WTC11 (cell line): ENCODE data around the gene SLA2. TPM values are rescaled to one million over a fixed set of nuclear protein-coding genes. Genes with fewer than 3 reads are reported as not detected.

Experiments used
- ATAC-seq: fragments of 200-7000 bp; cut with Tn5 transposase; 2 replicates; pipeline ENCODE4 v1.10.0; 2021; ENCODE audit warnings: mild to moderate bottlenecking, moderate library complexity
- CTCF ChIA-PET: fragments of 300-600 bp; sonication (Branson Sonifier 250); formaldehyde crosslinking; loops from one replicate; lab custom pipeline; 2021; ENCODE audit warnings: antibody characterized with exemption; lab: Charles Lee
- POLR2A ChIA-PET: fragments of 350-600 bp; sonication (Branson Sonifier 250); formaldehyde crosslinking; loops from one replicate; lab custom pipeline; 2021; ENCODE audit warnings: antibody characterized with exemption; lab: Charles Lee
- DNase-seq: peaks from one replicate; pipeline ENCODE4 v3.0.0; 2021; ENCODE audit warnings: low spot score
- H3K27ac Mint-ChIP-seq: 2 replicates; pipeline ENCODE4 v1.8.0; 2021; ENCODE audit warnings: mixed read lengths
- H3K27me3 Mint-ChIP-seq: 2 replicates; pipeline ENCODE4 v1.8.0; 2021; ENCODE audit warnings: low read depth, mild to moderate bottlenecking, moderate library complexity, mixed read lengths
- H3K36me3 Mint-ChIP-seq: 2 replicates; pipeline ENCODE4 v1.8.0; 2021; ENCODE audit warnings: mixed read lengths
- H3K4me1 Mint-ChIP-seq: 2 replicates; pipeline ENCODE4 v1.8.0; 2022; ENCODE audit warnings: mixed read lengths
- H3K4me3 Mint-ChIP-seq: 2 replicates; pipeline ENCODE4 v1.8.0; 2021; ENCODE audit warnings: mild to moderate bottlenecking, moderate library complexity, mixed read lengths
- H3K9me3 Mint-ChIP-seq: 2 replicates; pipeline ENCODE4 v1.8.0; 2021; ENCODE audit warnings: mixed read lengths
- CBFB ChIP-seq: sonication (generic); formaldehyde crosslinking; IDR thresholded peaks from 2 replicates; pipeline ENCODE4 v1.8.1; 2022; ENCODE audit warnings: mild to moderate bottlenecking, low read depth, missing genetic modification reagents
- CREB1 ChIP-seq: sonication (generic); formaldehyde crosslinking; IDR thresholded peaks from 2 replicates; pipeline ENCODE4 v1.8.0; 2023; ENCODE audit warnings: mild to moderate bottlenecking, missing genetic modification reagents
- CREM ChIP-seq: sonication (generic); formaldehyde crosslinking; IDR thresholded peaks from 2 replicates; pipeline ENCODE4 v1.8.1; 2022; ENCODE audit warnings: mild to moderate bottlenecking, missing genetic modification reagents, moderate library complexity
- EMX1 ChIP-seq: fragments of 250-450 bp; sonication (Bioruptor Pico); IDR thresholded peaks from 2 replicates; pipeline ENCODE4 v1.8.0; 2021; ENCODE audit warnings: mild to moderate bottlenecking
- ESRRA ChIP-seq: sonication (generic); formaldehyde crosslinking; IDR thresholded peaks from 2 replicates; pipeline ENCODE4 v1.8.1; 2022; ENCODE audit warnings: mild to moderate bottlenecking, missing genetic modification reagents, borderline replicate concordance
- ETV6 ChIP-seq: sonication (generic); formaldehyde crosslinking; IDR thresholded peaks from 2 replicates; pipeline ENCODE4 v1.8.1; 2022; ENCODE audit warnings: mild to moderate bottlenecking, missing genetic modification reagents
- FOXJ3 ChIP-seq: sonication (generic); formaldehyde crosslinking; IDR thresholded peaks from 2 replicates; pipeline ENCODE4 v1.9.0; 2021; ENCODE audit warnings: missing genetic modification reagents, mild to moderate bottlenecking, borderline replicate concordance
- FOXK1 ChIP-seq: sonication (generic); formaldehyde crosslinking; IDR thresholded peaks from 2 replicates; pipeline ENCODE4 v1.8.0; 2022; ENCODE audit warnings: mild to moderate bottlenecking, moderate library complexity, missing genetic modification reagents
- FOXP1 ChIP-seq: sonication (generic); formaldehyde crosslinking; IDR thresholded peaks from 2 replicates; pipeline ENCODE4 v1.8.0; 2022; ENCODE audit warnings: missing genetic modification reagents, mild to moderate bottlenecking, moderate library complexity, borderline replicate concordance
- GABPB1 ChIP-seq: sonication (generic); formaldehyde crosslinking; IDR thresholded peaks from 2 replicates; pipeline ENCODE4 v1.8.1; 2023; ENCODE audit warnings: mild to moderate bottlenecking, missing genetic modification reagents
- HMGA2 ChIP-seq: fragments of 250-450 bp; sonication (Bioruptor Pico); IDR thresholded peaks from 2 replicates; pipeline ENCODE4 v1.4.0; 2021; ENCODE audit warnings: mild to moderate bottlenecking, moderate library complexity
- JUN ChIP-seq: sonication (generic); formaldehyde crosslinking; IDR thresholded peaks from 2 replicates; pipeline ENCODE4 v1.8.0; 2023; ENCODE audit warnings: mild to moderate bottlenecking, missing genetic modification reagents
- KAT7 ChIP-seq: sonication (generic); formaldehyde crosslinking; IDR thresholded peaks from 2 replicates; pipeline ENCODE4 v1.8.1; 2023; ENCODE audit warnings: missing genetic modification reagents, mild to moderate bottlenecking, borderline replicate concordance
- MYBL2 ChIP-seq: sonication (generic); formaldehyde crosslinking; IDR thresholded peaks from 2 replicates; pipeline ENCODE4 v1.8.1; 2023; ENCODE audit warnings: mild to moderate bottlenecking, moderate library complexity, missing genetic modification reagents
- NFYB ChIP-seq: sonication (generic); formaldehyde crosslinking; conservative IDR thresholded peaks from 2 replicates; pipeline ENCODE4 v1.8.0; 2022; ENCODE audit warnings: low read depth, missing genetic modification reagents
- NR2C2 ChIP-seq: sonication (generic); formaldehyde crosslinking; IDR thresholded peaks from 2 replicates; pipeline ENCODE4 v1.8.0; 2022; ENCODE audit warnings: mild to moderate bottlenecking, missing genetic modification reagents
- PRRX2 ChIP-seq: fragments of 250-450 bp; sonication (Bioruptor Pico); IDR thresholded peaks from 2 replicates; pipeline ENCODE4 v1.8.0; 2021; ENCODE audit warnings: mild to moderate bottlenecking
- TEAD4 ChIP-seq: sonication (generic); formaldehyde crosslinking; IDR thresholded peaks from 2 replicates; pipeline ENCODE4 v1.8.0; 2022; ENCODE audit warnings: mild to moderate bottlenecking, missing genetic modification reagents
- ZBTB21 ChIP-seq: sonication (generic); formaldehyde crosslinking; IDR thresholded peaks from 2 replicates; pipeline ENCODE4 v1.8.1; 2023; ENCODE audit warnings: mild to moderate bottlenecking, missing genetic modification reagents, borderline replicate concordance
- ZNF121 ChIP-seq: sonication (generic); formaldehyde crosslinking; IDR thresholded peaks from 2 replicates; pipeline ENCODE4 v1.8.0; 2023; ENCODE audit warnings: missing genetic modification reagents
- ZNF317 ChIP-seq: sonication (generic); formaldehyde crosslinking; IDR thresholded peaks from 2 replicates; pipeline ENCODE4 v1.8.1; 2023; ENCODE audit warnings: low read depth, mild to moderate bottlenecking, moderate library complexity, missing genetic modification reagents, borderline replicate concordance
- ZNF423 ChIP-seq: fragments of 250-450 bp; sonication (Bioruptor Pico); IDR thresholded peaks from 2 replicates; pipeline ENCODE4 v2.1.2; 2022; ENCODE audit warnings: mild to moderate bottlenecking, moderate library complexity
- ZNF671 ChIP-seq: fragments of 250-450 bp; sonication (Bioruptor Pico); IDR thresholded peaks from 2 replicates; pipeline ENCODE4 v1.8.0; 2021; ENCODE audit warnings: mild to moderate bottlenecking
- total RNA-seq: library from RNA; stranded (reverse); gene quantifications from 3 replicates; pipeline ENCODE4 v1.2.3, GENCODE V29; 2021
- TF ChIP-seq, protein P1 (sequence below): sonication (generic); formaldehyde crosslinking; IDR thresholded peaks from 2 replicates; pipeline ENCODE4 v1.8.1; 2023; ENCODE audit warnings: mild to moderate bottlenecking, missing genetic modification reagents, moderate library complexity
- TF ChIP-seq, protein P2 (sequence below): sonication (generic); formaldehyde crosslinking; IDR thresholded peaks from 2 replicates; pipeline ENCODE4 v1.8.1; 2022; ENCODE audit warnings: mild to moderate bottlenecking, moderate library complexity, missing genetic modification reagents
- TF ChIP-seq, protein P3 (sequence below): fragments of 250-450 bp; sonication (Bioruptor Pico); conservative IDR thresholded peaks from 2 replicates; pipeline ENCODE4 v1.9.0; 2021; ENCODE audit warnings: mild to moderate bottlenecking
- TF ChIP-seq, protein P4 (sequence below): fragments of 200-600 bp; IDR thresholded peaks from 2 replicates; pipeline ENCODE4 v1.8.0; 2022; ENCODE audit warnings: antibody characterized with exemption
- TF ChIP-seq, protein P5 (sequence below): sonication (generic); formaldehyde crosslinking; IDR thresholded peaks from 2 replicates; pipeline ENCODE4 v1.8.0; 2022; ENCODE audit warnings: mild to moderate bottlenecking, missing genetic modification reagents
- TF ChIP-seq, protein P6 (sequence below): sonication (generic); formaldehyde crosslinking; IDR thresholded peaks from 2 replicates; pipeline ENCODE4 v1.8.1; 2023; ENCODE audit warnings: mild to moderate bottlenecking, moderate library complexity, missing genetic modification reagents
- TF ChIP-seq, protein P7 (sequence below): sonication (generic); formaldehyde crosslinking; IDR thresholded peaks from 2 replicates; pipeline ENCODE4 v1.8.1; 2023; ENCODE audit warnings: mild to moderate bottlenecking, missing genetic modification reagents

SLA2 gene
- total RNA-seq, 1 experiment from 2014 or later, result 0.17 TPM

DNA sequence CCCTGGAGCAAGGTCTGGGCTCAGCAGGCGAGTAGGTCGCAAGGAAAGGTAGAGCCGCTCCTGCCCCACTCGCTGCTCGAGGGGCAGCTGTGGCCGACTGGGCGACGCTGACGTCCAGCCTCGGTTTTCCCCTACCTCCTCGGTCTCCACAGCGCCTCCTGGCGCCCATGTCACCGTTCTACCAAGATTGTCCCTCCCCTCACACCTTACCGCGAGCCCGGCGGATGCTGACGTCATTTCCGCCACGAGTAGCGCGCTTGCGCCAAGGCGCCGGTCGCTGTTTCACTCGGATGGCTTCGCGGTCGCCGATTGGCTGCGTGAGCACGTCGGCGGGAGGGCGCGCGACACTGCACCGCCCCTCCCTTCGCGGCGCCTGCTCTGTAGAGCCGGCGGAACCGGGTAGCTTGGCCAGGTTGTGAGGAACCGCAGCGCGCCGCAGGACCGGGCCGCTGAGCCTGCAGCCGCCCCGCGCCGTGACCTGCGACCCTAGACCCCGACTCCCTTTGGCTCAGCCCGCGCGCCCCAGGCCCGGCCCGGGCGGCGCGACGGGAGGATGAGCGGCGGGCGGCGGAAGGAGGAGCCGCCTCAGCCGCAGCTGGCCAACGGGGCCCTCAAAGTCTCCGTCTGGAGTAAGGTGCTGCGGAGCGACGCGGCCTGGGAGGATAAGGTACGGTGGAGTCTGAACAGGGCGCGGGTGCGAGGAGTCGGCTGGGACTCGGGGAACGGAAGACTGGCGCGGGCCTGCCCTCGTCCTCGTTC is 40.4 kb downstream of the SLA2 start, which contains the start of gene RAB5IF:
RAB5IF (plus strand) TSS at position 381 of the 759 bp plus-strand sequence; CDS start at position 554, 173 bp downstream.
- POLR2A ChIA-PET, result interaction anchor here (0.5 to 4.0 kb wide), 9 partner anchors 13 to 64 kb away, joined by 4 to 16 read pairs (median 5); partner anchors contain the start of genes MYL9 and TGIF2
- ATAC-seq, result peak; percentile 91
- TF ChIP-seq EMX1 (CRISPR knock-in tag), result no peak
- TF ChIP-seq, protein P1, sequence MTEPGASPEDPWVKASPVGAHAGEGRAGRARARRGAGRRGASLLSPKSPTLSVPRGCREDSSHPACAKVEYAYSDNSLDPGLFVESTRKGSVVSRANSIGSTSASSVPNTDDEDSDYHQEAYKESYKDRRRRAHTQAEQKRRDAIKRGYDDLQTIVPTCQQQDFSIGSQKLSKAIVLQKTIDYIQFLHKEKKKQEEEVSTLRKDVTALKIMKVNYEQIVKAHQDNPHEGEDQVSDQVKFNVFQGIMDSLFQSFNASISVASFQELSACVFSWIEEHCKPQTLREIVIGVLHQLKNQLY (CRISPR knock-in tag), result no peak
- TF ChIP-seq JUN, result peak; percentile 34; the same call in 1 of the 2 replicates
- no peak for TF ChIP-seq NR2C2
- peak; percentile 82; the same call in 1 of the 2 replicates for TF ChIP-seq CBFB (CRISPR knock-in tag)
- no peak for TF ChIP-seq ZNF671
- TF ChIP-seq ETV6 (CRISPR knock-in tag), result peak; percentile 73; the same call in 1 of the 2 replicates
- no peak for TF ChIP-seq ZNF317 (CRISPR knock-in tag)
- no peak for TF ChIP-seq ZNF121 (CRISPR knock-in tag)
- TF ChIP-seq, protein P2, sequence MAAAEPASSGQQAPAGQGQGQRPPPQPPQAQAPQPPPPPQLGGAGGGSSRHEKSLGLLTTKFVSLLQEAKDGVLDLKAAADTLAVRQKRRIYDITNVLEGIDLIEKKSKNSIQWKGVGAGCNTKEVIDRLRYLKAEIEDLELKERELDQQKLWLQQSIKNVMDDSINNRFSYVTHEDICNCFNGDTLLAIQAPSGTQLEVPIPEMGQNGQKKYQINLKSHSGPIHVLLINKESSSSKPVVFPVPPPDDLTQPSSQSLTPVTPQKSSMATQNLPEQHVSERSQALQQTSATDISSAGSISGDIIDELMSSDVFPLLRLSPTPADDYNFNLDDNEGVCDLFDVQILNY (CRISPR knock-in tag), result peak; percentile 93
- TF ChIP-seq, protein P3, sequence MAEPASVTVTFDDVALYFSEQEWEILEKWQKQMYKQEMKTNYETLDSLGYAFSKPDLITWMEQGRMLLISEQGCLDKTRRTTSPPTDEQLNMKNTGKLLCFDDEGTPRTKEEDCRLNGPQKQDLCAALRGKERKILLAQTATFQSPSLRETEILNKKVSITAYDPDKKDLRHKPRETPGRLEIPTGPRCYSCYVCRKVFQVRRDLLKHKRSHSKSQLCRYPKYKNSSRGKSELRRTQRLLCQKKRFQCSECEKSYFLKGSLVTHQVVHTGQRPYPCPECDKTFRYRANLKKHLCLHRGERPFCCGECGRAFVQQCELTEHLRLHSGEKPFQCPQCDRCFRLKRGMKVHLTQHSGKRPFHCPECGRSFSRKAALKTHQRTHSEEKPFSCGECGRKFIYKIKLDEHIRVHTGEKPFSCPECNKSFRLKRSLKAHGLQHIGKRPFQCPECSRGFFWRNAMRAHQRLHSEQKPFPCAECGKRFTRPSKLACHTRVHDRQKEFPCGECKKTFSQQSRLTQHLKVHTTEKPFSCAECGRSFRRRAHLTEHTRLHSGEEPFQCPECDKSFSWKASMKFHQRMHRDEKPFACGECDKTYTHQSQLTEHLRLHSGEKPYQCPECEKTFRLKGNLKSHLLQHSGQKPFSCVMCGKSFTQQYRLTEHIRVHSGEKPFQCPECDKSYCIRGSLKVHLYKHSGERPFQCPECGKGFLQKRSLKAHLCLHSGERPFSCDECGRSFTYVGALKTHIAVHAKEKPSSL, result no peak
- TF ChIP-seq TEAD4 (CRISPR knock-in tag), result no peak
- peak; percentile 32; the same call in 1 of the 2 replicates for TF ChIP-seq ESRRA (CRISPR knock-in tag)
- peak; percentile 94 for TF ChIP-seq GABPB1 (CRISPR knock-in tag)
- peak; percentile 91 for TF ChIP-seq FOXP1
- peak; percentile 55; the same call in 1 of the 2 replicates for TF ChIP-seq MYBL2
- peak; percentile 91; the same call in 1 of the 2 replicates for TF ChIP-seq KAT7 (CRISPR knock-in tag)
- TF ChIP-seq, protein P4, sequence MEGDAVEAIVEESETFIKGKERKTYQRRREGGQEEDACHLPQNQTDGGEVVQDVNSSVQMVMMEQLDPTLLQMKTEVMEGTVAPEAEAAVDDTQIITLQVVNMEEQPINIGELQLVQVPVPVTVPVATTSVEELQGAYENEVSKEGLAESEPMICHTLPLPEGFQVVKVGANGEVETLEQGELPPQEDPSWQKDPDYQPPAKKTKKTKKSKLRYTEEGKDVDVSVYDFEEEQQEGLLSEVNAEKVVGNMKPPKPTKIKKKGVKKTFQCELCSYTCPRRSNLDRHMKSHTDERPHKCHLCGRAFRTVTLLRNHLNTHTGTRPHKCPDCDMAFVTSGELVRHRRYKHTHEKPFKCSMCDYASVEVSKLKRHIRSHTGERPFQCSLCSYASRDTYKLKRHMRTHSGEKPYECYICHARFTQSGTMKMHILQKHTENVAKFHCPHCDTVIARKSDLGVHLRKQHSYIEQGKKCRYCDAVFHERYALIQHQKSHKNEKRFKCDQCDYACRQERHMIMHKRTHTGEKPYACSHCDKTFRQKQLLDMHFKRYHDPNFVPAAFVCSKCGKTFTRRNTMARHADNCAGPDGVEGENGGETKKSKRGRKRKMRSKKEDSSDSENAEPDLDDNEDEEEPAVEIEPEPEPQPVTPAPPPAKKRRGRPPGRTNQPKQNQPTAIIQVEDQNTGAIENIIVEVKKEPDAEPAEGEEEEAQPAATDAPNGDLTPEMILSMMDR, result peak; percentile 82
- no peak for TF ChIP-seq ZNF423 (CRISPR knock-in tag)
- TF ChIP-seq, protein P5, sequence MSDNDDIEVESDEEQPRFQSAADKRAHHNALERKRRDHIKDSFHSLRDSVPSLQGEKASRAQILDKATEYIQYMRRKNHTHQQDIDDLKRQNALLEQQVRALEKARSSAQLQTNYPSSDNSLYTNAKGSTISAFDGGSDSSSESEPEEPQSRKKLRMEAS, result peak; percentile 88
- TF ChIP-seq PRRX2 (CRISPR knock-in tag), result no peak
- peak; percentile 60 for TF ChIP-seq NFYB (CRISPR knock-in tag)
- peak; percentile 98 for TF ChIP-seq FOXK1 (CRISPR knock-in tag)
- TF ChIP-seq, protein P6, sequence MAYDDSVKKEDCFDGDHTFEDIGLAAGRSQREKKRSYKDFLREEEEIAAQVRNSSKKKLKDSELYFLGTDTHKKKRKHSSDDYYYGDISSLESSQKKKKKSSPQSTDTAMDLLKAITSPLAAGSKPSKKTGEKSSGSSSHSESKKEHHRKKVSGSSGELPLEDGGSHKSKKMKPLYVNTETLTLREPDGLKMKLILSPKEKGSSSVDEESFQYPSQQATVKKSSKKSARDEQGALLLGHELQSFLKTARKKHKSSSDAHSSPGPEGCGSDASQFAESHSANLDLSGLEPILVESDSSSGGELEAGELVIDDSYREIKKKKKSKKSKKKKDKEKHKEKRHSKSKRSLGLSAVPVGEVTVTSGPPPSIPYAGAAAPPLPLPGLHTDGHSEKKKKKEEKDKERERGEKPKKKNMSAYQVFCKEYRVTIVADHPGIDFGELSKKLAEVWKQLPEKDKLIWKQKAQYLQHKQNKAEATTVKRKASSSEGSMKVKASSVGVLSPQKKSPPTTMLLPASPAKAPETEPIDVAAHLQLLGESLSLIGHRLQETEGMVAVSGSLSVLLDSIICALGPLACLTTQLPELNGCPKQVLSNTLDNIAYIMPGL (CRISPR knock-in tag), result peak; percentile 87
- peak; percentile 98 for TF ChIP-seq CREM (CRISPR knock-in tag)
- peak; percentile 76; the same call in 1 of the 2 replicates for TF ChIP-seq ZBTB21 (CRISPR knock-in tag)
- peak; percentile 89 for TF ChIP-seq CREB1 (CRISPR knock-in tag)
- TF ChIP-seq HMGA2 (CRISPR knock-in tag), result no peak
- TF ChIP-seq FOXJ3 (CRISPR knock-in tag), result no peak
- TF ChIP-seq, protein P7, sequence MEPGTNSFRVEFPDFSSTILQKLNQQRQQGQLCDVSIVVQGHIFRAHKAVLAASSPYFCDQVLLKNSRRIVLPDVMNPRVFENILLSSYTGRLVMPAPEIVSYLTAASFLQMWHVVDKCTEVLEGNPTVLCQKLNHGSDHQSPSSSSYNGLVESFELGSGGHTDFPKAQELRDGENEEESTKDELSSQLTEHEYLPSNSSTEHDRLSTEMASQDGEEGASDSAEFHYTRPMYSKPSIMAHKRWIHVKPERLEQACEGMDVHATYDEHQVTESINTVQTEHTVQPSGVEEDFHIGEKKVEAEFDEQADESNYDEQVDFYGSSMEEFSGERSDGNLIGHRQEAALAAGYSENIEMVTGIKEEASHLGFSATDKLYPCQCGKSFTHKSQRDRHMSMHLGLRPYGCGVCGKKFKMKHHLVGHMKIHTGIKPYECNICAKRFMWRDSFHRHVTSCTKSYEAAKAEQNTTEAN (CRISPR knock-in tag), result no peak

More for the DNA sequence above, 40.4 kb downstream of the SLA2 start, which contains the start of gene RAB5IF:
- Mint-ChIP-seq H3K4me1 (peaks cover 17% of the 10 kb centered on the region), H3K36me3 (peaks cover 25% of the 10 kb centered on the region), H3K9me3 (no peaks in the 10 kb centered on the region), H3K27ac (peak within 1 kb of the TSS; percentile 94), H3K4me3 (peak within 1 kb of the TSS; percentile 97), H3K27me3 (no peaks in the 10 kb centered on the region; the same call in 1 of the 2 replicates)
- CTCF ChIA-PET, result interaction anchor here (0.5 to 2.4 kb wide), 42 partner anchors 8 to 540 kb away, joined by 3 to 22 read pairs (median 5); partner anchors contain the start of genes DSN1 and NDRG3
- DNase-seq, result peak; percentile 100
